IMR-90 (cell line): ENCODE results near the gene PTPN4. TPM values are rescaled to one million over a fixed set of nuclear protein-coding genes. Genes with fewer than 3 reads are reported as not detected.

Experiments used
- ATAC-seq: fragments of 200-7000 bp; cut with Tn5 transposase; 2 replicates; pipeline ENCODE4 v1.9.1; 2020; ENCODE audit warnings: low read depth, mild to moderate bottlenecking, moderate library complexity
- BruUV-seq: library from RNA; stranded (reverse); fragments of 400-500 nt; replicated peaks from 2 replicates; lab custom pipeline; 2021; lab: Mats Ljungman, UMichigan
- CTCF ChIA-PET: fragments of 300-600 bp; formaldehyde crosslinking; extraction: SDS; loops from one replicate; lab custom pipeline; 2021; ENCODE audit warnings: antibody characterized with exemption; lab: Yijun Ruan, JAX
- POLR2A ChIA-PET: fragments of 300-600 bp; sonication (Branson Sonifier 250); formaldehyde crosslinking; loops from one replicate; lab custom pipeline; 2022; ENCODE audit warnings: antibody characterized with exemption; ENCODE audit not compliant: unreplicated experiment; lab: Charles Lee
- DNase-seq: peaks from one replicate; pipeline ENCODE4 v3.0.0; 2013
- H2AFZ ChIP-seq: replicated peaks from 2 replicates; pipeline ENCODE3; 2013; ENCODE audit warnings: low read length, mild to moderate bottlenecking; ENCODE audit not compliant: poor library complexity
- H2AK5ac ChIP-seq: 2 replicates; pipeline ENCODE4 v1.6.1; 2013; ENCODE audit warnings: low read depth, low read length, inconsistent platforms
- H2AK9ac ChIP-seq: replicated peaks from 2 replicates; pipeline ENCODE3; 2013; ENCODE audit warnings: mild to moderate bottlenecking, low read depth, low read length, moderate library complexity; ENCODE audit not compliant: poor library complexity
- H2BK120ac ChIP-seq: 2 replicates; pipeline ENCODE4 v1.6.1; 2013; ENCODE audit warnings: low read depth, low read length, inconsistent platforms
- H2BK15ac ChIP-seq: 3 replicates; pipeline ENCODE4 v1.6.1; 2013; ENCODE audit warnings: low read depth, low read length, inconsistent platforms
- H2BK20ac ChIP-seq: 2 replicates; pipeline ENCODE4 v1.6.1; 2013; ENCODE audit warnings: low read depth, mild to moderate bottlenecking, inconsistent platforms, low read length, moderate library complexity
- H2BK5ac ChIP-seq: 2 replicates; pipeline ENCODE4 v1.6.1; 2013; ENCODE audit warnings: mild to moderate bottlenecking, low read depth, low read length, inconsistent platforms; ENCODE audit not compliant: poor library complexity, severe bottlenecking
- H3K14ac ChIP-seq: replicated peaks from 2 replicates; pipeline ENCODE4 v1.6.1; 2013; ENCODE audit warnings: low read depth, low read length, inconsistent platforms
- H3K18ac ChIP-seq: 2 replicates; pipeline ENCODE4 v1.6.1; 2013; ENCODE audit warnings: low read depth, low read length, control low read depth
- H3K23ac ChIP-seq: 2 replicates; pipeline ENCODE4 v1.6.1; 2013; ENCODE audit warnings: low read depth, low read length, inconsistent platforms
- H3K27ac ChIP-seq: 2 replicates; pipeline ENCODE4 v1.5.1; 2013; ENCODE audit warnings: mild to moderate bottlenecking, control low read depth, low read length; ENCODE audit not compliant: insufficient read depth
- H3K27me3 ChIP-seq: 2 replicates; pipeline ENCODE4 v1.6.1; 2013; ENCODE audit warnings: low read length; ENCODE audit not compliant: control insufficient read depth, insufficient read depth
- H3K36me3 ChIP-seq: 2 replicates; pipeline ENCODE4 v1.6.1; 2013; ENCODE audit warnings: low read length, mixed read lengths; ENCODE audit not compliant: control insufficient read depth, insufficient read depth
- H3K4ac ChIP-seq: 2 replicates; pipeline ENCODE4 v1.6.1; 2013; ENCODE audit warnings: low read depth, low read length, inconsistent platforms
- H3K4me1 ChIP-seq: 2 replicates; pipeline ENCODE4 v1.6.1; 2013; ENCODE audit warnings: low read length, mixed read lengths; ENCODE audit not compliant: control insufficient read depth, insufficient read depth
- H3K4me2 ChIP-seq: 2 replicates; pipeline ENCODE4 v1.6.1; 2013; ENCODE audit warnings: low read depth, mild to moderate bottlenecking, control low read depth, low read length, moderate library complexity
- H3K4me3 ChIP-seq: 2 replicates; pipeline ENCODE4 v1.5.1; 2013; ENCODE audit warnings: low read depth, mild to moderate bottlenecking, control low read depth, low read length, moderate library complexity; ENCODE audit not compliant: insufficient read depth
- H3K56ac ChIP-seq: 2 replicates; pipeline ENCODE4 v1.6.1; 2013; ENCODE audit warnings: low read length, inconsistent platforms; ENCODE audit not compliant: insufficient read depth; ENCODE audit errors: extremely low read depth
- H3K79me1 ChIP-seq, 2 experiments: 2 replicates each; pipeline ENCODE4 v1.6.1; 2013; ENCODE audit warnings: low read length in 2 of 2, inconsistent platforms in 1 of 2, low read depth in 1 of 2
- H3K9ac ChIP-seq: 2 replicates; pipeline ENCODE4 v1.6.1; 2013; ENCODE audit warnings: low read depth, low read length, control low read depth
- H3K9me1 ChIP-seq: 2 replicates; pipeline ENCODE4 v1.6.1; 2013; ENCODE audit warnings: low read length, inconsistent platforms; ENCODE audit not compliant: insufficient read depth
- H3K9me3 ChIP-seq: 2 replicates; pipeline ENCODE4 v1.6.1; 2013; ENCODE audit warnings: low read length; ENCODE audit not compliant: control insufficient read depth, insufficient read depth
- H4K20me1 ChIP-seq: 2 replicates; pipeline ENCODE4 v1.6.1; 2013; ENCODE audit warnings: low read length, inconsistent platforms; ENCODE audit not compliant: insufficient read depth
- H4K5ac ChIP-seq: 2 replicates; pipeline ENCODE4 v1.6.1; 2013; ENCODE audit warnings: mild to moderate bottlenecking, low read depth, low read length, control low read depth
- H4K8ac ChIP-seq, 2 experiments: 2 replicates each; pipeline ENCODE4 v1.6.1; 2013; ENCODE audit warnings: low read depth in 2 of 2, low read length in 2 of 2, control low read depth in 1 of 2, inconsistent platforms in 1 of 2
- H4K91ac ChIP-seq: 2 replicates; pipeline ENCODE4 v1.6.1; 2013; ENCODE audit warnings: low read depth, low read length, inconsistent platforms; ENCODE audit not compliant: insufficient read depth
- CHD1 ChIP-seq: IDR thresholded peaks from 2 replicates; pipeline ENCODE4 v1.6.1; 2012; ENCODE audit warnings: low read depth, low read length, improper control_type of control experiment
- WGBS, 2 experiments: methylation state at CpG; one replicate each; pipeline versions ENCODE4 v1.1.5 to v1.1.7; 2013; ENCODE audit warnings: missing lambda C conversion rate in 2 of 2; ENCODE audit not compliant: insufficient read length in 1 of 2; ENCODE audit errors: extremely low coverage in 2 of 2; 5-methylcytosine and 5-hydroxymethylcytosine counted together
- dilution Hi-C: fragments of 300-500 bp; cut with HindIII; formaldehyde crosslinking; loops from one replicate; pipeline ENCODE4 v1.14.3; 2018; ENCODE audit warnings: low sequenced_read_pairs; ENCODE audit not compliant: unreplicated experiment
- in situ Hi-C: fragments of 300-500 bp; cut with MboI; formaldehyde crosslinking; loops from 3 replicates; pipeline ENCODE4 v1.14.3; 2019; ENCODE audit warnings: low sequenced_read_pairs, inconsistent platforms, mixed read lengths
- intact Hi-C: fragments of 100-400 bp; cut with micrococcal nuclease; formaldehyde crosslinking; loops from 2 replicates; pipeline ENCODE4 v1.10.0; 2022
- polyA plus RNA-seq, 3 experiments: library from polyadenylated mRNA; depleted of rRNA; stranded (reverse); fragments of >200 nt; gene quantifications; 2 replicates each; pipeline ENCODE4 v1.2.3, GENCODE V29; 2012; ENCODE audit warnings: low replicate concordance in 1 of 3
- total RNA-seq: library from RNA; depleted of rRNA; stranded (reverse); fragments of >200 nt; gene quantifications from 2 replicates; pipeline ENCODE4 v1.2.3, GENCODE V29; 2012

Gene PTPN4
- total and polyA plus RNA-seq, 2 of the 4 experiments (the other 2 are of a cell fraction): 2.9 to 19.2 TPM

GRCh38 chr2:119939915-119940314 is 180.2 kb downstream of the PTPN4 start:
- intact Hi-C loops: no loop called here
- TF ChIP-seq CHD1: no peak
- H2BK15ac ChIP-seq: no peak overlapping the region
- ChIA-PET POLR2A (no interaction called here), CTCF (no interaction called here)
- DNase-seq (no peak), ATAC-seq (no peak)
- H3K36me3 ChIP-seq: no peaks in the 10 kb centered on the region; the same call in 1 of the 2 replicates
- no peak overlapping the region for H3K4ac ChIP-seq
- H3K56ac ChIP-seq: no peak overlapping the region
- no peak overlapping the region for H3K23ac ChIP-seq
- H3K79me1 ChIP-seq: no peaks in the 10 kb centered on the region
- H4K8ac ChIP-seq: no peak overlapping the region
- no peak overlapping the region for H2AFZ ChIP-seq
- H2BK120ac ChIP-seq: no peak overlapping the region
- no peak overlapping the region for H4K91ac ChIP-seq
- no peaks in the 10 kb centered on the region for H3K27me3 ChIP-seq
- H2AK9ac ChIP-seq: no peak overlapping the region
- H3K14ac ChIP-seq: no peak overlapping the region
- H3K9ac ChIP-seq: no peak overlapping the region
- no TSS peak for BruUV-seq
- no peak overlapping the region for H3K4me2 ChIP-seq
- no peak overlapping the region for H2BK20ac ChIP-seq
- no peak overlapping the region for H3K18ac ChIP-seq
- H4K20me1 ChIP-seq: no peaks in the 10 kb centered on the region
- H2BK5ac ChIP-seq: no peak overlapping the region
- no peak overlapping the region for H2AK5ac ChIP-seq
- H4K5ac ChIP-seq: no peak overlapping the region
- WGBS, 2 experiments: no CpG with 5 or more reads among the region's 3 CpGs
- dilution Hi-C loops: no loop called here
- H3K4me1 ChIP-seq: no peaks in the 10 kb centered on the region
- no peaks in the 10 kb centered on the region for H3K9me1 ChIP-seq
- no peak overlapping the region for H3K4me3 ChIP-seq
- no peak overlapping the region for H3K27ac ChIP-seq
- in situ Hi-C loops: no loop called here
- H3K9me3 ChIP-seq: no peaks in the 10 kb centered on the region
